SHP77 treated with DMSO at 0.1 percent for 48 hours (cell line): Measurements from ENCODE around the gene CCL7.

ENCODE experiments used
- DNase-seq: peaks from one replicate; lab custom pipeline; 2025; lab: John Stamatoyannopoulos, UW

Gene CCL7

DNA sequence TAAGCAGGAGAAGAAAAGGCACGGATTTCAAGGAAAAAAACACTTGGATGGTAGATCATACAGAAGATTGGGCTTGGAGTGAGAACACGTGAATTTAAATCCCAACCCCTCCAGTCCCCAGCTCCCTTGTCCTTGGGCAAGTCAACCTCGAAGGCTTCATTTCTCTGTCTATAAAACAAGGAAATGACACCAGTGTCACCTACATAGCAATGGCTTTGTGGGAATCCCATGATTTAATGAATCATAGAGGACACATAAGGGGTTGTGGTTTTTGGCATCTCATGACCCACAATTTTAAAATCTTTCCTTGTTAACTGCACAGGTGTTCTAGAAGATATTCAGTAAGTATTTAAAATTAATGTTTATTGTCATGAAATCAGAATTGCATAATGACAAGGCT lies 23.1 kb upstream of the CCL7 start:
- no peak for DNase-seq

DNA sequence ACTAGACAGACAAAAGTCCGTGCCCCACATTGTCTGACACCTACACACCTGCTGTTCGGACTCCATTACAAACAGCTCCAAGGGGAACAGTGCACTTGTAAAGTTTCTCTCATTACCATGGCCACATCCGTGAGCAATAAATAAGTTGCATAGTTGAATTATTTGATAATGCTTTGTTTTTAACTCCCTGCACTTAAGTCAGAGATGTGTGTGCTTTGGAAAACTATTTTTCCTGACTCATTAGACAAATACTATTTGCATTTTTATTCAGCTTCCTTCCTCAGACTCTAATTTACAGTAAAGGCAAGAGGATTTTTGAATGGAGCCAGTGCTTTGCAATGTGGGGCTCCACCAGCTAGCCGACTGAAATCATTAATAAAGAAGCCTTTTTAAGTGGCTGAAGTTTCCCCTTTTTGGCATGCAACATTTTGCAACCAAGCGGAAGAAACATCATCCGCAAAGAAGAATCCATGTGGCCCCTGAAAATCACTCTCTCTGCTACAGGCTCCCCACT lies 21.5 kb upstream of the CCL7 start:
- DNase-seq: no peak

- no peak for DNase-seq
These were observed 21.0 kb upstream of the CCL7 start for GRCh38 chr17:34249061-34249460.

DNA sequence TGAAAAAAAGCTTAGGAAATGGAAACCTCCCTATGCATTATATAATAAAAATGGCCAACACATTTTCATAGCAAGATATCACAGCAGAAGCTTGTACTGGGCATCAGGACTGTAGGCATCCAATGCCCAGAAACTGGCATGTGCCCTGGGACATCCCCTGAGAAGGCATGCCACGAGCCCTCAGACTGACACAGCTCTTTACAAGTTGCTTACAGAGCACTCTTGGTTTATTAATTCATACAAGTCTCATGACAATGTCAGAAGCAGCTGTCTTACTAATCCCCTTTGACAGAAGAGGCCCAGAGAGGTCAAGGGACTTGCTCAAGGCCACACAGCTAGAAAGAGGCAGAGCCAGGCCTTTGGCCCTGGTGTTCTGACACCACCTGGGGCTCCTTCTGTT lies 20.5 kb upstream of the CCL7 start:
- no peak for DNase-seq

DNA sequence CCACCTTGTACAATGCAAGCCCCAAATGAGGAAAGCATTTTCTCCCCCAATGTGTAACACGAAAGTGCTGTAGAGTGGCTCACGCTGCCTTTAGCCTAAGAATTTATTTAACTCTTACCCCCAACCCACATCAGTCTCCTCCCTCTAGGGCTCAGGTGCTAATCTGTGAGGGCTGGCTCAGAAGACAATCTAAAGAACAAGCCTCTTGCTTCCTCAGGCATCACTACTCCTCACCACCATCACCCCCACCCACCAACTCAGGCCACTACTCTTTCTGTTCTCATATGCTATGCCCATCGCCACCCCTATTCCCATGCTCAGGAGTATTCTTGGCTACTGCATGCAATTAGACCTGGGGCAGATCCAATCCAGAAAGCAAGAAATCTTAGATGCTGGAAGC lies 18.8 kb upstream of the CCL7 start:
- DNase-seq: no peak

- no peak for DNase-seq
These were observed 18.0 kb upstream of the CCL7 start for GRCh38 chr17:34252095-34252443.

DNA sequence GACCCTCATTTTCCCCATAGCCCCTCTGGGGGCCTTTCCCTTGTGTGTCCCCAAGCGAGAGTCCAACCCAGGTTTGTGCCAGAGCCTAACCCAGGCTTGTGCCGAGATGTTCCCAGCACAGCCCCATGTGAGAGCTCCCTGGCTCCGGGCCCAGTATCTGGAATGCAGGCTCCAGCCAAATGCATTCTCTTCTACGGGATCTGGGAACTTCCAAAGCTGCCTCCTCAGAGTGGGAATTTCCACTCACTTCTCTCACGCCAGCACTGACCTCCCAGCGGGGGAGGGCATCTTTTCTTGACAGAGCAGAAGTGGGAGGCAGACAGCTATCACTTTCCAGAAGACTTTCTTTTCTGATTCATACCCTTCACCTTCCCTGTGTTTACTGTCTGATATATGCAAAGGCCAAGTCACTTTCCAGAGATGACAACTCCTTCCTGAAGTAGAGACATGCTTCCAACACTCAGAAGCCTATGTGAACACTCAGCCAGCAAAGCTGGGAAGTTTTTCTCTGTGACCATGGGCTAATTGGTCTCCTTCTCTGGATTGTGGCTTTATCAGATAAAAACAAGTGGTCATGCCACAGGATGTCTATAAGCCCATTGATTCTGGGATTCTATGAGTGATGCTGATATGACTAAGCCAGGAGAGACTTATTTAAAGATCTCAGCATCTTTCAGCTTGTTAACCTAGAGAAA lies 17.4 kb upstream of the CCL7 start:
- DNase-seq: no peak

DNA sequence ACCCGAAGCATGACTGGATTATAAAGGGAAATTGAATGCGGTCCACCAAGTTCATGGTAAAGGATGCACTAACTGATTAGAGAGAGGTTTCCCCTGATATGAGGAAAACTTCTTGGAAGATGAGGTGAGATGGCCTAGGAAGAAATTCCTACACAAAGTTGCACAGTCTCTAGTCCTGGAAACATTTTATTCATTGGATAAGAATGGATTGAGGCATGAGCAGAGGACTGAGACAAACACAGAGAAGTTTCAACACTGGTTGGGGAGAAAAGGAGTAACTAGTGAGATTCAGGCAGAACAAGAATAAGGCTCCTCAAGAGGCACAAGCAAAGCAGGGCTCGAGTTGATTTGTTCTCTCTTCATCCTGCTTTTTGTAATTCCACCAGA lies 16.9 kb upstream of the CCL7 start:
- no peak for DNase-seq

DNA sequence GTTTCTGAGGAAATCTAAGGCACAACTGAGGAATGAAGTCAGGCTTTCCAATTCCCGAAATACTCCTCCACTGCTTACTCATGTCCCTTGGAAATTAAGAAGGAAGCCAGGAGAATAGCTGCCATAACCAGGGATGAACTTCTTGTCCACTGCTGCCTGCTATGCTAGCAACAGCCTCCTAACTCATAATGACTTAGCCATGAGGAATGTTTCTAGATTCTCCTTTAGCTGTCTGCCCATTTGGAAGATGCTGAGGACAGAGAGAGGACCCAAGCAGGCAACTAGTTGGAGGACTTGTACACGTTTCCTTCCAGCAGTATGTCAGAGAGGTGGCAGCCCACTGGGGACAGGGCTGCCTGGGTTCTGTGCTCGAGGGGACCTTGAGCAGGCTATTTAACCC lies 15.9 kb upstream of the CCL7 start:
- DNase-seq: no peak

DNA sequence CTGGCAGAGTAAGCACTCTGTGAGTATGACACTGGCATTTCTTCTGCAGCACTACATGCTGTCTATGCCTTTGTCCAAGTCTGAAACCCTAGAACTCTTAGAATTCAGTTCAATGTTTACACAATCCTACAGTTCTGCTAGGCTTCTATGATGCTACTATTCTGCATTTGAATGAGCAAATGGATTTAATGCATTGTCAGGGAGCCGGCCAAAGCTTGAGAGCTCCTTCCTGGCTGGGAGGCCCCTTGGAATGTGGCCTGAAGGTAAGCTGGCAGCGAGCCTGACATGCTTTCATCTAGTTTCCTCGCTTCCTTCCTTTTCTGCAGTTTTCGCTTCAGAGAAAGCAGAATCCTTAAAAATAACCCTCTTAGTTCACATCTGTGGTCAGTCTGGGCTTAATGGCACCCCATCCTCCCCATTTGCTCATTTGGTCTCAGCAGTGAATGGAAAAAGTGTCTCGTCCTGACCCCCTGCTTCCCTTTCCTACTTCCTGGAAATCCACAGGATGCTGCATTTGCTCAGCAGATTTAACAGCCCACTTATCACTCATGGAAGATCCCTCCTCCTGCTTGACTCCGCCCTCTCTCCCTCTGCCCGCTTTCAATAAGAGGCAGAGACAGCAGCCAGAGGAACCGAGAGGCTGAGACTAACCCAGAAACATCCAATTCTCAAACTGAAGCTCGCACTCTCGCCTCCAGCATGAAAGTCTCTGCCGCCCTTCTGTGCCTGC lies 15.2 kb upstream of the CCL7 start, which contains the start of gene CCL2:
TSS of gene CCL2 (plus strand) at position 635 of the 730 bp plus-strand sequence. CDS start at position 700, 65 bp downstream.
- DNase-seq: no peak

GRCh38 chr17:34255381-34255732 lies 14.7 kb upstream of the CCL7 start:
- no peak for DNase-seq

- no peak for DNase-seq
These were observed 14.2 kb upstream of the CCL7 start for GRCh38 chr17:34255841-34256240.

GRCh38 chr17:34257299-34257985 lies 12.6 kb upstream of the CCL7 start:
- DNase-seq: no peak

GRCh38 chr17:34257986-34258326 lies 12.1 kb upstream of the CCL7 start:
- DNase-seq: no peak

DNA sequence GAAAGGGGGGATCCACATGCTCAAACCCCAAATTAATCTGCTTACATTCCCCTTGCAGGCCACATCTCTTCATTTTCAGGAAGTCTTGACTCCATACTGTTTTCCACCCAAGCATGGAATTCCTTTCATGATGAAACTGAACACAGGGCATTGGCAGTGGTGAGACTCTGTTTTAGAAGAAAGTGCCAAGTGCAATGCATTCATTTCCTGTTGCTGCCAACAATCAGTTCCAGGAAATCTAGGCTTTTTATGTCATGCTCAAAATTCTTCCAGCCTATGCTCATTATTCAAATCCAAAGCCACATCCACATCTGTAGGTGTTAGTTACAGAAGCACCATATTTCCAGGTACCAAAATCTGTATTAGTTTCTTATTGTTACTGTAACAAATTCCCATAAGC lies 10.9 kb upstream of the CCL7 start:
- DNase-seq: no peak

GRCh38 chr17:34260861-34261260 lies 9.2 kb upstream of the CCL7 start:
- no peak for DNase-seq

GRCh38 chr17:34261568-34262337 lies 8.3 kb upstream of the CCL7 start:
- no peak for DNase-seq

- DNase-seq: no peak
These were observed 4.3 kb upstream of the CCL7 start for GRCh38 chr17:34265711-34266110.

DNA sequence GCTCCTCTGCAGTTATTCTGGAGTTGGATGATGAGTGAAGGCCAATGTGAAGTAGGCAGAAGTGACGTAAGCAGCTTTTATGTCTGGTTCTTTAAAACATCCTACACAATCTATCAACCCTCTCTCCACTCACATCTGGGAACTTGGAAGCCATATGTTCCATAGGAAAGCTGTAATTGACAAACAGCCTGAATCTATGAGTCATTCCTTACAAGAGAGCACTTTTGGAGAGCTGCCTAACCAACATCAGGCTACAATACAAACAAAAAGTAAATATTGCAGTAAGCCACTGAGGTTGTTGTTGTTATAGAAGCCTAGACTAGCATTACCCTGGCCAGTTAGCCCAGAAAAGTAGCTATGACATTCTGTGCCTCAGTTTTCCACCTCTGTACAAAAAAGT lies 5.9 kb downstream of the CCL7 start:
- DNase-seq: no peak

GRCh38 chr17:34276826-34277225 lies 6.8 kb downstream of the CCL7 start:
- DNase-seq: no peak

DNA sequence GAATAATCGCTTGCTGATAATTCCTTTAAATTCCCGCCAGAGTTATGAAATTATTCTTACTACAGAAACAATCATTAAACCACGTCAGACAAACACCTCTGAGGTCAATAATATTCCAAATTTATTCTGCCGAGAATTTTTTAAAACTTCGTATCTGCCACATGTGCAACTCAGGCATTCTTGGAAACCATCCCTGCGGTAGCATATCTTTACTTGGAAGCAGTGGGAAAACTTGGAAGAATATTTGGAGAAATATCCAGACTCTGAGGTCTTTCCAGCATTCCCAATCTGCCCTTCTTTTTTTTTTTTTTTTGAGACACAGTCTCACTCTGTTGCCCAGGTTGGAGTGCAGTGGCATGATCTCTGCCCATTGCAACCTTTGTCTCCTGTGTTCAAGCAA lies 13.6 kb downstream of the CCL7 start:
- DNase-seq: no peak

DNA sequence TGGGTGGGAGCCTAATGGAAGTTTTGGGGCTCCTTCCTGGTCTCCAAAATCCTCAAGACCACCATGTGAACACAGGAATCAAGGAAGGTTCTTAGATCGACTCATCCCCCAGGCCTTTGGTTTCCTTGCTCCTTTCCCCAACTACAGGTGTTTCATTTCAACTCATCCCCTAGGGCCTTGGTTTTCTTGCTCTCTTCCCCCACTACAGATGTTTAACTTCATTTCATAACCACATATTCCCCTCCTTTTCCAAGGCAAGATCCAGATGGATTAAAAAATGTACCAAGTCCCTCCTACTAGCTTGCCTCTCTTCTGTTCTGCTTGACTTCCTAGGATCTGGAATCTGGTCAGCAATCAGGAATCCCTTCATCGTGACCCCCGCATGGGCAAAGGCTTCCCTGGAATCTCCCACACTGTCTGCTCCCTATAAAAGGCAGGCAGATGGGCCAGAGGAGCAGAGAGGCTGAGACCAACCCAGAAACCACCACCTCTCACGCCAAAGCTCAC lies 15.3 kb downstream of the CCL7 start, which contains the start of gene CCL11:
TSS of gene CCL11 (plus strand) at position 457 of the 507 bp plus-strand sequence. CDS start 67 bp downstream, outside the sequence.
- no peak for DNase-seq
